GM18508 (cell line): ENCODE results near the gene TUBAL3.
A peak's percentile ranks its signal among the peaks of the same experiment; 100 is the strongest.
"Not testable (repeated sequence)": the region's sequence is repeated elsewhere in the genome, so short reads cannot be mapped to it uniquely, and the experiment has no call there.

Experiments
- ATAC-seq: cut with Tn5 transposase; IDR thresholded peaks from one replicate; pipeline ENCODE4 v1.9.1; 2021; ENCODE audit warnings: moderate number of reproducible peaks; ENCODE audit not compliant: insufficient read depth, unreplicated experiment

The TUBAL3 gene

GRCh38 chr10:5428133-5428532 lies 23.5 kb upstream of the TUBAL3 start:
- no peak for ATAC-seq

GRCh38 chr10:5424751-5425150 lies 20.1 kb upstream of the TUBAL3 start:
- no peak for ATAC-seq

DNA sequence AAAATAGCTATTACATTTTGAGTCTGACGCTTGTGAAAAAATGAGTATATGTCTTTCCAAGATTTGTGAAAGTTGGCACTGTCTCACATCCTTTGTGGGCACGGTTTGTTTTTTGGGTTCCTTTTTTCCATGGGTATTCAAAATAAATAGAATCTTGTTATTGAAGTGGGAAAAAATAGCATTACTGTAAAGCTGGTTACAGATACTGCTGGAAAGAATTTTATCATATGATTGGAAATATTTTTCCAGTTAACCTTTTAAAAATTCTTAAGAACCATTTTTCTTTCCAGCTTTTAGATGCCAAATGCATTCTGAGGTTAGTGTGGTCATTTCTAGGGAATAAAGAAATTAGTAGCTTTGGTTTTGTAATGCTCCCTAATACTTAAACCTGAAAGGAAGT lies 19.1 kb upstream of the TUBAL3 start:
- ATAC-seq: no peak

DNA sequence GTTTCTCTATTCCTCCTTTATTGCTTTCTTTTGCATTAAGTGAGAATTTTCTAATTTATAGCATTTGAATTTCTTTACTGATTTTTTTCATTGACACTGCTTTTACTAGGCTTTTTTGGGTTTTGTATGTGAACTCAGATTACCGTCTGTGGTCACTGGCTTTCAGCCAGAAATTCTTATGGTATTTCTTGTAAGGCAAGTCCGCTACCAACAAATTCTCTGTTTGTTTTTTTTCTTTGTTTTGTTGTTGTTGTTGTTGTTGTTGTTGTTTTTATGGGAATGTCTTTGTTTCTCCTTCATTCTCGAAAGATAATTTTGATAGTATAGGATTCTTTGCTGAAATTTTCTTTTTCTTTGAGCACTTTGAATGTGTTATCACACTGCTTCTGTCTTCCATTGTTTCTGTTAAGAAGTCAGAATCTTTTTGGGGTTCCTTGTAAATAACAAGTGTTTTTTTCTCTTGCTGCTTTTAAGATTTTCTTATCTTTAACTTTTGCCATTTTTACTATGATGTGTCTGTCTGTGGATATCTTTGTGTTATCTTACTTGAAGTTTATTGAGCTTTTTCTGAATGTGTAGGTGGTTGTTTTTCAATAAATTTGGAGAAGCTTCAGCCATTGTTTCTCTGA lies 15.0 kb upstream of the TUBAL3 start:
- ATAC-seq: no peak

DNA sequence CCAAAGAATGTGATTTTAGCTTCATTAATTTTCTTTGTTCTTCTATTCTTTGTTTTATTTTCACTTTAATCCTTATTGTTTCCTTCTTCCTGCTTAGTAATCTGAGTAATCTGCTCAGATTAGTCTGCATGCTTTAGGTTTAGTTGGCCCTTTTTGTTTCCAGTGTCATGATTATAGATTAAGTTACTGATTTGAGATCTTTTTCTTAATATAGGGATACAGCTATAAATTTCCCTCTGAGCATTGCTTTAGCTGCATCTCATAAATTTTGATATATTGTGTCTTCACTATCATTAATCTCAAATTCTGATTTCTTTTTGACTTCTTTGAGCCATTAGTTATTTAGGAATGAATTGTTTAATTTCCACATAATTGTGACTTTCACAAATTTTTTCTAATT lies 14.0 kb upstream of the TUBAL3 start:
- no peak for ATAC-seq

DNA sequence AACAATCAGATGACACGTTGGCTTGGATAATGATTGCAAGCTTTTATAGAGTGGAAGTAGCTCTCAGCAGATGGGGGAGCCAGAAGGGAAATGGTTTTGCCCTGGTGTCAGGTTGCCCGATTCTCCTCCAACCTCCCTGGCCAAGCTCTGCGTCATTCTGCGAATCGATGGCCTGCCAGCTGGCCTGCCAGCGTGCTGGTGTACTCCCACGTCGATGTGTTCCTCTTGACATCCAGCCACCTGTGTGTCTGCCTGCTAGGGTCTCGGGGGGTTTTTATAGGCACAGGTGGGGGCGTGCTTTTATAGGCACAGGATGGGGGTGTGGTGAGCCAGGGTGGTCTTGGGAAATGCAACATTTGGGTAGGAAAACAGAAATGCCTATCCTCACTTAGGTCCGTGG lies 12.4 kb upstream of the TUBAL3 start:
- no peak for ATAC-seq

GRCh38 chr10:5413012-5413938 lies 8.6 kb upstream of the TUBAL3 start:
- no peak for ATAC-seq

DNA sequence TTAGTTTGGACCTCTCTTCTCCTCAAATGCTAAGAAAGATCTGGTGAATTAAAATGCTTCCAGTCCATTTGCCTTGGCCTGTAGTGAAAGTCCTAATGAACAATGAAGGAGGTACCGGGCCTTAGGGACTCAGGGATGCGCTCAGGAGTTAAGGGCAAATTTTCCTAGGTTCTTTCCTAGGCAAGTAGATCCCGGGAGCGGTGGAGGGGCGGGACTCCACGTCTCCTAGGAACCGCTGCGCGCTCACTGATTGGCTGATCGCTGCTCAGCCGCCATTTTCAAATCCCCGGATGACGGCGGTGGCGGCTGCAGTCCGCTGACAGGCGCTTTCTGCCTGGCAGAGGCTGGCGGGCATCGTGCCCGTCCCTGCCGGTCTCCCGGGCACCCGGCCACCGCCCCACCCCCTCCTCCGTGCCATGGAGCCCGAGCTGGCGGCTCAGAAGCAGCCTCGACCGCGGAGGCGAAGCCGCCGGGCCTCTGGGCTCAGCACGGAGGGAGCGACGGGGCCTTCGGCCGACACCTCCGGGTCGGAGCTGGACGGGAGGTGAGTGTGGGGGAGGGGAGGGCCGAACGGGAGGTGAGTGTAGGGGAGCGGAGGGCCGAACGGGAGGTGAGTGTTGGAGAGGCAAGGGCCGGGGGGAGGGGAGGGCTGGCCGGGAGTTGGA lies 7.8 kb upstream of the TUBAL3 start, which contains the start of gene NET1:
TSS of gene NET1 (plus strand) at position 281 of the 665 bp plus-strand sequence. CDS start at position 417, 136 bp downstream.
- peak; percentile 78 for ATAC-seq

- ATAC-seq: no peak
Measured at GRCh38 chr10:5411941-5412276, 7.3 kb upstream of the TUBAL3 start.

DNA sequence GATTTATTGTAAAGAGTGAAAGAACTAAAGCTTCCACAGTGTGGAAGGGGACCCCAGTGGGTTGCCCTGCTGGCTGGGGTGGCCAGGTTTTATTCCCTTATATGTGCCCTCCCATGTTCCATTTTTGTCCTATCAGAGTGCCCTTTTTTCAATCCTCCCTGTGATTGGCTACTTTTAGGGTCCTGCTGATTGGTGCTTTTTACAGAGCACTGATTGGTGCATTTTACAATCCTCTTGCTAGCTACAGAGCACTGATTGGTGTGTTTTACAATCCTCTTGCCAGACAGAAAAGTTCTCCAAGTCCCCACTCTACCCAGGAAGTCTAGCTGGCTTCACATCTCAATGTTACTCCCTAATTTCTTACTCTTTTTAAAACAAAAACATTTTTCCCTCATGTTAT lies 6.2 kb upstream of the TUBAL3 start:
- ATAC-seq: not testable (repeated sequence)

DNA sequence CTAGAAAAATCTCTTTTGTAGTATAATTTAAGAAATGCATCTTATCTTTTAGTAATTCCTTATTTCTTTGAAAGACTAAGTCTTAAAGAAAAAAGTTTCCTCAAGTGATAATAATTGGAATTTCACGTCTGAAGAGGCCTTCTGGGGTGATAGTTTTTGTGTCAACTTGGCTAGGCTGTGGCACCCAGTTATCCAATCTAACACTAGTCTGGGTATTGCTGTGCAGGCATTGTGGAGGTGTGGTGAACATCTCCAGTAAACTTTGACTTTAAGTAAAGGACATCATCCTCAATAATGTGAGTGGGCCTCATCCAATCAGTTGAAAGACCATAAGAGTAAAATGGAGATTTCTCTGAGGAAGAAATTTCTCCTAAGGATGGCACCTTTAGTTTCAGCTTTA lies 2.3 kb upstream of the TUBAL3 start:
- ATAC-seq: no peak

- ATAC-seq: no peak
Measured at GRCh38 chr10:5402798-5403197, 1.8 kb downstream of the TUBAL3 start.

- no peak for ATAC-seq
Measured at GRCh38 chr10:5400468-5401240, 4.0 kb downstream of the TUBAL3 start.

DNA sequence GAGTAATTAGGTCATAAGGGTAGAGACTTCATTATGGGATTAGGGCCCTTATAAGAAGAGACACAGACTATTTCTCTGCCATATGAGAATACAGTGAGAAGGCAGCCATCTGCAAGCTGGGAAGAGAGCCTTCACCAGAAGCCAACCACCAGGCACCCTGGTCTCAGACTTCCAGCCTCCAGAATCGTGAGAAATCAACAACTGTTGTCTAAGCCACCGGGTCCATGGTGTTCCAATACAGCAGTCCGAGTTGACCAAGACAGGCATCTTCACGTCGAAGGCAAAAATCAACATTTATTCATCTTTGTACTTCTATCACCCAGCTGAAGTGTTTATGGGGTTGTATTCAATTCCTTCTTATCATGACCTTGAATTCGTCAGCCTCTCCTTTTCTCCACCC lies 5.3 kb downstream of the TUBAL3 start:
- ATAC-seq: no peak

- ATAC-seq: no peak
Measured at GRCh38 chr10:5396556-5397300, 7.9 kb downstream of the TUBAL3 start.

DNA sequence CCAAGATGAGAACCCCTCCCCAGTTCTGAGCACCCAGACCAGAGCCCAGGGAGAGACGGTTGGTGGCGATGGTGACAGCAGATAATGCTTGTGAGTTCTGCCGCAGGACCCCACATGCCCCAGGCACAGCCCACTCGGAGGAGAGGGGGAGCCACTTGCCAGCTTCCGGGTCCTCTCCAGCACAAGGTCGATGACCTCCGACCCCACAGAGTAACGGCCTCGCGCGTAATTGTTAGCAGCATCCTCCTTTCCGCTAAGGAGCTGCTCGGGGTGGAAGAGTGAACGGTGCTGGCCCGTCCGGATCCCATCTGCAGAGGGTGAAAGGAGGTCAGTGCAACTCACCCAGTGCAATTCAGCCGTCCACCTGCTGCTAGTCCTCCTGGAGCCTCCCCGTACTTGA lies 9.5 kb downstream of the TUBAL3 start:
- no peak for ATAC-seq

DNA sequence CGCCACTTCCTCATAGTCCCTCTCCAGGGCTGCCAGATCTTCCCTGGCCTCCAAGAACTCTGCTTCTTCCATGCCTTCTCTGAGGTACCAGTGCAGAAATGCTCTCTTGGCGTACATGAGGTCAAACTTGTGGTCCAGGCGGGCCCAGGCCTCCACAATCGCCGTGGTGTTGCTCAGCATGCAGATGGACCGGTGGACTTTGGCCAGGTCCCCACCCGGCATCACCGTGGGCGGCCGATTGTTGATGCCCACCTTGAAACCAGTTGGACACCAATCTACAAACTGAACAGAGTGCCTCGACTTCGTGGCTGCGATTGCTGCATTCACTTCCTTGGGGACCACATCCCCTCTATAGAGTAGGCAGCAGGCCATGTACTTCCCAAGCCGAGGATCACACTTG lies 11.1 kb downstream of the TUBAL3 start:
- no peak for ATAC-seq

DNA sequence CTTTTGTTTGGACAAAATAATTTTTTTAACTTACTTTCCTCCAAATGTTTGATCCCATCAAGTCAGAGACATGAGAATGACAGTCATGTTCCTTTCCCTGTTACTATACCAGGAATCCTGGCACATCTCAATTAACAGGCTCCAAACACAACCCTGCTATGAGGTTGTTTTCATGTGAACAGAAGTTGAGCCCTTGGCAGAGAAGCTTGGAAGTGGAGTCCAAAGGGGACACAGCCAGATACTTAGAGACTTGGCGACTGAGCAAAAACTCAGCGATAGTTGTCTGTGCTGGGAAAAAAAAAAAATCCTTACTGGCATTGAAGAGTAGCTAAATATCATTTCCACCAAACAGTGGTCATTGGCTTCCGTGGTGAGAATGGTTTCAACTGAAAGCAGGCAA lies 12.8 kb downstream of the TUBAL3 start:
- ATAC-seq: no peak

- no peak for ATAC-seq
Measured at GRCh38 chr10:5390607-5391205, 13.9 kb downstream of the TUBAL3 start.
